Panc1 (cell line): Measurements from ENCODE around the gene RHBDF2.

Experiments used
- POLR2AphosphoS5 ChIP-seq: IDR thresholded peaks from 2 replicates; pipeline ENCODE4 v1.6.1; 2012; ENCODE audit warnings: mild to moderate bottlenecking, low read depth, low read length, moderate library complexity
- SIN3A ChIP-seq: IDR thresholded peaks from 2 replicates; pipeline ENCODE4 v1.6.1; 2012; ENCODE audit warnings: low read depth, mild to moderate bottlenecking, low read length, moderate library complexity, borderline replicate concordance; ENCODE audit not compliant: insufficient read depth
- TF ChIP-seq, protein P1 (sequence below): fragments of 450-650 bp; IDR thresholded peaks from 2 replicates; pipeline ENCODE4 v1.5.1; 2017; ENCODE audit warnings: mild to moderate bottlenecking

DNA sequence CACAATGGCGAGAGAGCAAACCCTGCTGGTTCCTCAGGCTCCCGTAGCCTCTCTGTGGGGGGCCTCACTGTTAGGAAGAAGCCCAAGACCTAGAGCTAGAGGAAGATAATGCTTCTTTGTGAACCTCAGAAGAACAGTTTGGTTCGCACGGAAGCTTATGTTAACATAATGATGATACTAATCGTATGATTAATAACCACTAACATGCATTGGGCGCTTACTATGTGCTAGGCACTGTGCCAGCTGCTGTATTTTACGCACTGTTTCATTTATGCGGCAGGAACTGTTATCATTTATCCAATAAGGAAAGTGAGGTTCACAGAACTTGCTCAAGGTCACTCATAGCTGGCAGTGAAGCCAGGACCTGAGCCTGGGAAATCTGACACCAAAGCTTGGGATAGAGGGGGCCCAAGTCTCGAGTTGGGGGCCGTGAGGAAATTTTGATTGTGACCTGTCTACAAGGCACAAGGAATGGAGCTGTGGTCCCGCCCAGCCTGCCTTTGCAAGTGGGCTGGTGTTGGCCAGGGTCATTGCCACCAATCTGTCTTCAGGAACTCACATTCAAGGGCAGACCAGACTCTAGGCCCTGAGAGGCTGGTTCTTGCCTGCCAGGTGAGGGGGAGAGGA, 45.4 kb upstream of the RHBDF2 start:
- TF ChIP-seq SIN3A = no peak
- TF ChIP-seq, protein P1, sequence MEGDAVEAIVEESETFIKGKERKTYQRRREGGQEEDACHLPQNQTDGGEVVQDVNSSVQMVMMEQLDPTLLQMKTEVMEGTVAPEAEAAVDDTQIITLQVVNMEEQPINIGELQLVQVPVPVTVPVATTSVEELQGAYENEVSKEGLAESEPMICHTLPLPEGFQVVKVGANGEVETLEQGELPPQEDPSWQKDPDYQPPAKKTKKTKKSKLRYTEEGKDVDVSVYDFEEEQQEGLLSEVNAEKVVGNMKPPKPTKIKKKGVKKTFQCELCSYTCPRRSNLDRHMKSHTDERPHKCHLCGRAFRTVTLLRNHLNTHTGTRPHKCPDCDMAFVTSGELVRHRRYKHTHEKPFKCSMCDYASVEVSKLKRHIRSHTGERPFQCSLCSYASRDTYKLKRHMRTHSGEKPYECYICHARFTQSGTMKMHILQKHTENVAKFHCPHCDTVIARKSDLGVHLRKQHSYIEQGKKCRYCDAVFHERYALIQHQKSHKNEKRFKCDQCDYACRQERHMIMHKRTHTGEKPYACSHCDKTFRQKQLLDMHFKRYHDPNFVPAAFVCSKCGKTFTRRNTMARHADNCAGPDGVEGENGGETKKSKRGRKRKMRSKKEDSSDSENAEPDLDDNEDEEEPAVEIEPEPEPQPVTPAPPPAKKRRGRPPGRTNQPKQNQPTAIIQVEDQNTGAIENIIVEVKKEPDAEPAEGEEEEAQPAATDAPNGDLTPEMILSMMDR = no peak
- no peak for TF ChIP-seq POLR2AphosphoS5
